CD4-positive, alpha-beta memory T cell (primary cell): Measurements from ENCODE around the gene HGD. TPM values are rescaled to one million over a fixed set of nuclear protein-coding genes. Genes with fewer than 3 reads are reported as not detected.
A peak's percentile ranks its signal among the peaks of the same experiment; 100 is the strongest.

Source experiments
- CTCF ChIA-PET: fragments of 350-600 bp; sonication (Branson Sonifier 250); formaldehyde crosslinking; loops from one replicate; lab custom pipeline; 2021; ENCODE audit warnings: inconsistent platforms; ENCODE audit not compliant: partially characterized antibody; lab: Charles Lee
- POLR2A ChIA-PET: fragments of 350-600 bp; sonication (Branson Sonifier 250); formaldehyde crosslinking; loops from one replicate; lab custom pipeline; 2021; ENCODE audit not compliant: partially characterized antibody; lab: Charles Lee
- DNase-seq, 5 donors: peaks; one replicate each; pipeline versions ENCODE4 v3.0.0 to v3.0.0-alpha.2; 2020 to 2022; ENCODE audit warnings: mixed read lengths in 1 of 5
- H3K27ac ChIP-seq: one replicate; pipeline ENCODE4 v1.7.0; 2013; ENCODE audit warnings: low read depth, low read length
- H3K27me3 ChIP-seq: 2 replicates; pipeline ENCODE4 v1.7.0; 2013; ENCODE audit warnings: mild to moderate bottlenecking, low read length, moderate library complexity; ENCODE audit not compliant: insufficient read depth
- H3K36me3 ChIP-seq: 2 replicates; pipeline ENCODE4 v1.7.0; 2013; ENCODE audit warnings: mild to moderate bottlenecking, low read length, moderate library complexity; ENCODE audit not compliant: insufficient read depth
- H3K4me1 ChIP-seq: 2 replicates; pipeline ENCODE4 v1.7.0; 2013; ENCODE audit warnings: mild to moderate bottlenecking, low read length, moderate library complexity; ENCODE audit not compliant: insufficient read depth
- H3K4me3 ChIP-seq, 2 donors: one replicate each; pipeline ENCODE4 v1.7.0; 2013; ENCODE audit warnings: low read length in 2 of 2, mild to moderate bottlenecking in 1 of 2
- H3K9me3 ChIP-seq, 2 donors: one replicate each; pipeline ENCODE4 v1.7.0; 2013; ENCODE audit warnings: low read length in 2 of 2, control low read depth in 1 of 2; ENCODE audit not compliant: control insufficient read depth in 1 of 2
- H3K27ac Mint-ChIP-seq, 7 donors: one replicate each; pipeline ENCODE4 v1.8.0; 2020 to 2021; ENCODE audit warnings: mixed read lengths in 7 of 7, mild to moderate bottlenecking in 6 of 7, inconsistent platforms in 3 of 7, moderate library complexity in 3 of 7
- H3K27me3 Mint-ChIP-seq, 2 donors: one replicate each; pipeline ENCODE4 v1.8.0; 2020 to 2021; ENCODE audit warnings: mixed read lengths in 2 of 2
- H3K36me3 Mint-ChIP-seq, 2 donors: one replicate each; pipeline ENCODE4 v1.8.0; 2020 to 2021; ENCODE audit warnings: mixed read lengths in 2 of 2, inconsistent platforms in 1 of 2, mild to moderate bottlenecking in 1 of 2
- H3K4me1 Mint-ChIP-seq, 4 donors: one replicate each; pipeline ENCODE4 v1.8.0; 2020 to 2021; ENCODE audit warnings: mixed read lengths in 4 of 4, mild to moderate bottlenecking in 1 of 4
- H3K4me3 Mint-ChIP-seq, 8 donors: one replicate each; pipeline ENCODE4 v1.8.0; 2020 to 2021; ENCODE audit warnings: mixed read lengths in 8 of 8, mild to moderate bottlenecking in 7 of 8, moderate library complexity in 6 of 8, inconsistent platforms in 3 of 8
- H3K9me3 Mint-ChIP-seq, 8 donors: one replicate each; pipeline ENCODE4 v1.8.0; 2020 to 2021; ENCODE audit warnings: mixed read lengths in 8 of 8, mild to moderate bottlenecking in 5 of 8, inconsistent platforms in 3 of 8, moderate library complexity in 1 of 8
- intact Hi-C: fragments of 100-400 bp; cut with micrococcal nuclease; formaldehyde crosslinking; loops from one replicate; pipeline ENCODE4 v1.15.1; 2023
- polyA plus RNA-seq, 2 donors: library from polyadenylated mRNA; unstranded; fragments of 300-500 nt; fragmentation: Illumina TruSeq; gene quantifications; one replicate each; pipeline ENCODE4 v1.2.3, GENCODE V29; 2021
- total RNA-seq, 2 experiments: library from RNA; stranded (reverse); gene quantifications; one replicate each; pipeline ENCODE4 v1.2.3, GENCODE V29; 2021

HGD gene
- total and polyA plus RNA-seq, 4 experiments from 2014 or later: 2.6 to 3.0 TPM; not detected in 2

GRCh38 chr3:120708408-120708807 is 26.4 kb upstream of the HGD start:
- H3K36me3 Mint-ChIP-seq: peaks cover 35 to 45% of the 10 kb centered on the region in 2 donors
- peak overlapping the region in 2 of 7 donors; percentile 8 to 13 for H3K27ac Mint-ChIP-seq
- ChIA-PET POLR2A (interaction anchor here (2.4 kb wide), 1 partner anchor 11 kb away, joined by 6 read pairs; no protein-coding TSS in a partner anchor), CTCF (no interaction called here)
- peaks cover 2 to 10% (median 4%) of the 10 kb centered on the region in 4 donors for H3K4me1 Mint-ChIP-seq
- H3K9me3 Mint-ChIP-seq: peaks cover 0 to 7% (median 4%) of the 10 kb centered on the region in 8 donors
- no peaks in the 10 kb centered on the region for H3K27me3 ChIP-seq
- no peak overlapping the region for H3K4me3 ChIP-seq
- no peak overlapping the region for H3K4me3 Mint-ChIP-seq
- no peak for DNase-seq
- no peak overlapping the region for H3K27ac ChIP-seq
- no peaks in the 10 kb centered on the region for H3K4me1 ChIP-seq
- no peaks in the 10 kb centered on the region for H3K27me3 Mint-ChIP-seq
- H3K36me3 ChIP-seq: peaks cover 9% of the 10 kb centered on the region
- intact Hi-C loops: loop anchor here (5.0 kb wide), 1 partner anchor 34 kb away; the partner anchor contains the start of genes GTF2E1 and RABL3
- H3K9me3 ChIP-seq: peaks cover 0 to 3% of the 10 kb centered on the region in 2 donors

DNA sequence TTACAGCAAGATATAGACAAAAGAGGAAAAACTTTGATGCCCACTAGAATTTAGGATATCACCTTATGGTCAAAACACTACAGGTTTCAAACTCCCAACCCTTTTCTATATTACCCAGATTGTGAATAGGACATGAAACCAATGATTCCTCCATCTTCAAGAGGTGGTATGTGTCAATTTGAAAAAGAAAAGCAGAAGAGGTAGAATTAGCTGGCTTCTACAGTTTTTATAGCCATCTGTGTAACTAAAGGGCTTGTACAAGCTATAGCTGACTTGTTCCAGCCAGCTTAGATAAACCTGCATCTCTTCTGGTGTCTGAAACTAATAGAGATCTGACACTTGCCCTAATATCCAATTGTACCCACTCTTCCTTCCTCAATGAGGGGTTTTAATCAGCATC is 24.9 kb upstream of the HGD start:
- H3K27ac Mint-ChIP-seq: peak overlapping the region in 4 of 7 donors; percentile 10 to 54 (median 23)
- no peak overlapping the region for H3K4me3 Mint-ChIP-seq
- CTCF ChIA-PET: interaction anchor here (1.2 to 1.6 kb wide), 2 partner anchors 13 to 33 kb away, joined by 3 to 4 read pairs; no protein-coding TSS in a partner anchor
- Histone ChIP-seq H3K36me3 (peaks cover 15% of the 10 kb centered on the region), H3K4me1 (no peaks in the 10 kb centered on the region), H3K9me3 (peaks cover 0 to 3% of the 10 kb centered on the region in 2 donors), H3K27ac (no peak overlapping the region), H3K4me3 (no peak overlapping the region), H3K27me3 (no peaks in the 10 kb centered on the region)
- peaks cover 0 to 6% (median 3%) of the 10 kb centered on the region in 4 donors for H3K4me1 Mint-ChIP-seq
- H3K36me3 Mint-ChIP-seq: peaks cover 45 to 55% of the 10 kb centered on the region in 2 donors
- intact Hi-C loops: loop anchor here (5.0 kb wide), 1 partner anchor 35 kb away; the partner anchor contains the start of genes GTF2E1 and RABL3
- POLR2A ChIA-PET: interaction anchor here (1.1 to 1.6 kb wide), 2 partner anchors 37 to 111 kb away, joined by 3 read pairs; partner anchors contain the start of gene NDUFB4
- DNase-seq: no peak
- H3K9me3 Mint-ChIP-seq: peaks cover 0 to 12% (median 5%) of the 10 kb centered on the region in 8 donors
- H3K27me3 Mint-ChIP-seq: no peaks in the 10 kb centered on the region

DNA sequence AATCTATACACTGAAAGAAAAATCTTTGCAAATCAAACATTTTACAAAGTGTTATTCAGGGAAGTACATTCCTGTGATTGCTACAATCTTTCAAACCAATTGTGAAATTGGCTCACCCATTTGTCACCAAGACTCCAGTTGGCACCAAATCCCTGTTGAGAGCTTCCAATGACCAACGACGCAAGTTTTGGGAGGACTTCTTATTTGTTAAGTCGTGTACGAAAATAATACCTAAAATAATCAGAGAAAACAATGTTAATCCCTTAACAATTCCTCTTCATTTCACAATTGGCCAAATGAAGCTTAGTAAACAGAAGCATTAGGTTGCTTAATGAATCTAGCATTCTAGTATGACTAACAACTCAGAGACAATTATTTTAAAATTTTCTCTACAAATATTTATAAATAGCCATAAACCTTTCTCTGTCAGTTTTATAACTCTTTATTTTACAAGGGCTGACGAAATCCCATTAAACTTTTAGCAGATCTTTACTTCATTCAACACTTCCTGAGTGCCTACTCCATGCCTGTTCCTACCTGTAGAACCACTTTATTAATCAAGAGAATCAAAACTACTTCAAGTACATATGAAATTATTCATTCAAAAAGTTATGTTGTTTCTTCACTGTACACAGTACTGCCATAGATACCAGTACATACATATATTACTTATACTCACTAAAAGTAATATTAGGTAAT is 24.0 kb upstream of the HGD start:
- no peaks in the 10 kb centered on the region for H3K4me1 ChIP-seq
- no peak overlapping the region for H3K27ac ChIP-seq
- no peaks in the 10 kb centered on the region for H3K27me3 ChIP-seq
- Mint-ChIP-seq H3K27ac (peak overlapping the region in 4 of 7 donors; percentile 10 to 39 (median 30)), H3K9me3 (peaks cover 0 to 12% (median 5%) of the 10 kb centered on the region in 8 donors), H3K36me3 (peaks cover 53 to 58% of the 10 kb centered on the region in 2 donors), H3K4me3 (no peak overlapping the region), H3K4me1 (peaks cover 0 to 6% (median 3%) of the 10 kb centered on the region in 4 donors), H3K27me3 (no peaks in the 10 kb centered on the region)
- ChIA-PET POLR2A (interaction anchor here (1.1 to 1.6 kb wide), 2 partner anchors 38 to 110 kb away, joined by 3 read pairs; partner anchors contain the start of gene NDUFB4), CTCF (no interaction called here)
- intact Hi-C loops: loop anchor here (5.0 kb wide), 1 partner anchor 36 kb away; the partner anchor contains the start of genes GTF2E1 and RABL3
- H3K9me3 ChIP-seq: peaks cover 0 to 3% of the 10 kb centered on the region in 2 donors
- H3K36me3 ChIP-seq: peaks cover 15% of the 10 kb centered on the region
- no peak overlapping the region for H3K4me3 ChIP-seq
- no peak for DNase-seq

- CTCF ChIA-PET: interaction anchor here (0.9 to 2.9 kb wide), 5 partner anchors 14 to 140 kb away, joined by 3 to 8 read pairs (median 3); no protein-coding TSS in a partner anchor
- Histone ChIP-seq H3K27ac (no peak overlapping the region), H3K27me3 (no peaks in the 10 kb centered on the region), H3K4me3 (no peak overlapping the region), H3K36me3 (peaks cover 9% of the 10 kb centered on the region), H3K9me3 (peaks cover 0 to 3% of the 10 kb centered on the region in 2 donors), H3K4me1 (no peaks in the 10 kb centered on the region)
- no peak overlapping the region for H3K27ac Mint-ChIP-seq
- DNase-seq: no peak
- H3K4me1 Mint-ChIP-seq: peaks cover 0 to 2% (median under 1%) of the 10 kb centered on the region in 4 donors
- POLR2A ChIA-PET: no interaction called here
- H3K4me3 Mint-ChIP-seq: no peak overlapping the region
- peaks cover 0 to 12% (median 4%) of the 10 kb centered on the region in 8 donors for H3K9me3 Mint-ChIP-seq
- H3K27me3 Mint-ChIP-seq: no peaks in the 10 kb centered on the region
- peaks cover 45 to 54% of the 10 kb centered on the region in 2 donors for H3K36me3 Mint-ChIP-seq
- intact Hi-C loops: no loop called here
These were observed 17.3 kb upstream of the HGD start for GRCh38 chr3:120699333-120699732.

GRCh38 chr3:120693439-120694171 is 11.6 kb upstream of the HGD start:
- Histone ChIP-seq H3K4me3 (no peak overlapping the region), H3K4me1 (no peaks in the 10 kb centered on the region), H3K27ac (no peak overlapping the region), H3K9me3 (no peaks in the 10 kb centered on the region), H3K27me3 (no peaks in the 10 kb centered on the region), H3K36me3 (no peaks in the 10 kb centered on the region)
- POLR2A ChIA-PET: no interaction called here
- H3K4me1 Mint-ChIP-seq: peaks cover 0 to 2% (median 0%) of the 10 kb centered on the region in 4 donors
- H3K9me3 Mint-ChIP-seq: no peaks in the 10 kb centered on the region
- CTCF ChIA-PET: interaction anchor here (1.9 kb wide), 1 partner anchor 14 kb away, joined by 4 read pairs; no protein-coding TSS in a partner anchor
- H3K27me3 Mint-ChIP-seq: no peaks in the 10 kb centered on the region
- intact Hi-C loops: no loop called here
- H3K27ac Mint-ChIP-seq: peak overlapping the region in 1 of 7 donors; percentile 70
- H3K4me3 Mint-ChIP-seq: no peak overlapping the region
- no peak for DNase-seq
- H3K36me3 Mint-ChIP-seq: peaks cover 37% of the 10 kb centered on the region in 2 donors

- Histone ChIP-seq H3K36me3 (no peaks in the 10 kb centered on the region), H3K4me3 (no peak overlapping the region), H3K27me3 (no peaks in the 10 kb centered on the region), H3K27ac (no peak overlapping the region), H3K4me1 (no peaks in the 10 kb centered on the region), H3K9me3 (no peaks in the 10 kb centered on the region)
- H3K4me3 Mint-ChIP-seq: no peak overlapping the region
- intact Hi-C loops: no loop called here
- POLR2A ChIA-PET: no interaction called here
- no peaks in the 10 kb centered on the region for H3K9me3 Mint-ChIP-seq
- DNase-seq: no peak
- H3K27ac Mint-ChIP-seq: peak overlapping the region in 2 of 7 donors; percentile 62 to 63
- H3K27me3 Mint-ChIP-seq: no peaks in the 10 kb centered on the region
- H3K36me3 Mint-ChIP-seq: peaks cover 38 to 41% of the 10 kb centered on the region in 2 donors
- no peaks in the 10 kb centered on the region for H3K4me1 Mint-ChIP-seq
- CTCF ChIA-PET: no interaction called here
These were observed 7.4 kb upstream of the HGD start for GRCh38 chr3:120689395-120689794.
